ENCODE results near the gene MYBPH.

DNA sequence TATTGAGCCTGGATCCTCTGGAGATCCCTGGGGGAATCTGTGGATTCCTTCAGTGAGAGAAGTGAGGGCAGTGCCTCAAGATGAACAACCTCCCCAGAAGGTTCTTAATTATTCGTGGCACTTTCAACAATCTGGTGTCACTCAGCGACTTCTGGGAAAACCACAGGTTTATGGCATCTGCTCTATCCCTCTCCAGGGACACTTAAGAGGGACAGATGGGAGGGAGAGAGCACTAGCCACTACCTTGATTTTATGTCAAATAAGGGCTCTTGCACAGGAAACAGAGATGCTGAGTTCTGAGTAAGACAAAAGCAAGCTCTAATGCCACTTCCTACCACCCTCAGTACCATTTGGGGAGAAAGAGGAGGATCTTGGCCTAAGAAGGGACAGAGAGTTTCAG, 32.1 kb upstream of the MYBPH start:
- TF ChIP-seq, protein P1, sequence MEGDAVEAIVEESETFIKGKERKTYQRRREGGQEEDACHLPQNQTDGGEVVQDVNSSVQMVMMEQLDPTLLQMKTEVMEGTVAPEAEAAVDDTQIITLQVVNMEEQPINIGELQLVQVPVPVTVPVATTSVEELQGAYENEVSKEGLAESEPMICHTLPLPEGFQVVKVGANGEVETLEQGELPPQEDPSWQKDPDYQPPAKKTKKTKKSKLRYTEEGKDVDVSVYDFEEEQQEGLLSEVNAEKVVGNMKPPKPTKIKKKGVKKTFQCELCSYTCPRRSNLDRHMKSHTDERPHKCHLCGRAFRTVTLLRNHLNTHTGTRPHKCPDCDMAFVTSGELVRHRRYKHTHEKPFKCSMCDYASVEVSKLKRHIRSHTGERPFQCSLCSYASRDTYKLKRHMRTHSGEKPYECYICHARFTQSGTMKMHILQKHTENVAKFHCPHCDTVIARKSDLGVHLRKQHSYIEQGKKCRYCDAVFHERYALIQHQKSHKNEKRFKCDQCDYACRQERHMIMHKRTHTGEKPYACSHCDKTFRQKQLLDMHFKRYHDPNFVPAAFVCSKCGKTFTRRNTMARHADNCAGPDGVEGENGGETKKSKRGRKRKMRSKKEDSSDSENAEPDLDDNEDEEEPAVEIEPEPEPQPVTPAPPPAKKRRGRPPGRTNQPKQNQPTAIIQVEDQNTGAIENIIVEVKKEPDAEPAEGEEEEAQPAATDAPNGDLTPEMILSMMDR (IDR thresholded peaks at IDR 0.05), result no peak
- no peak for TF ChIP-seq ZFX (IDR thresholded peaks at IDR 0.05; ENCODE audit: borderline replicate concordance)
